Type B pancreatic cell (in vitro differentiated cells): Measurements from ENCODE around the gene SNX21. TPM values are rescaled to one million over a fixed set of nuclear protein-coding genes. Genes with fewer than 3 reads are reported as not detected.

ENCODE experiments used
- DNase-seq: peaks from one replicate; pipeline ENCODE4 v3.0.0; 2021; ENCODE audit warnings: mixed read lengths; ENCODE audit not compliant: unreplicated experiment; ENCODE audit errors: extremely low spot score
- H3K27ac Mint-ChIP-seq: 2 replicates; pipeline ENCODE4 v1.8.0; 2021; ENCODE audit warnings: mild to moderate bottlenecking, mixed read lengths
- H3K27me3 Mint-ChIP-seq: 2 replicates; pipeline ENCODE4 v1.8.0; 2021; ENCODE audit warnings: mixed read lengths
- H3K36me3 Mint-ChIP-seq: 2 replicates; pipeline ENCODE4 v1.8.0; 2021; ENCODE audit warnings: mixed read lengths
- H3K4me1 Mint-ChIP-seq: one replicate; pipeline ENCODE4 v1.8.0; 2021; ENCODE audit warnings: mixed read lengths; ENCODE audit not compliant: unreplicated experiment
- H3K4me3 Mint-ChIP-seq: 2 replicates; pipeline ENCODE4 v1.8.0; 2021; ENCODE audit warnings: mild to moderate bottlenecking, mixed read lengths
- H3K9me3 Mint-ChIP-seq: 2 replicates; pipeline ENCODE4 v1.8.0; 2021; ENCODE audit warnings: mixed read lengths
- total RNA-seq: library from RNA; stranded (reverse); gene quantifications from 2 replicates; pipeline ENCODE4 v1.2.1, GENCODE V29; 2021; ENCODE audit warnings: low replicate concordance
- TF ChIP-seq, protein P1 (sequence below): fragments of 200-600 bp; sonication (generic); conservative IDR thresholded peaks from 2 replicates; pipeline ENCODE4 v1.5.0; 2021; ENCODE audit warnings: antibody characterized with exemption, mild to moderate bottlenecking

SNX21 gene
- total RNA-seq, 1 donor from 2014 or later: 16.4 TPM

DNA sequence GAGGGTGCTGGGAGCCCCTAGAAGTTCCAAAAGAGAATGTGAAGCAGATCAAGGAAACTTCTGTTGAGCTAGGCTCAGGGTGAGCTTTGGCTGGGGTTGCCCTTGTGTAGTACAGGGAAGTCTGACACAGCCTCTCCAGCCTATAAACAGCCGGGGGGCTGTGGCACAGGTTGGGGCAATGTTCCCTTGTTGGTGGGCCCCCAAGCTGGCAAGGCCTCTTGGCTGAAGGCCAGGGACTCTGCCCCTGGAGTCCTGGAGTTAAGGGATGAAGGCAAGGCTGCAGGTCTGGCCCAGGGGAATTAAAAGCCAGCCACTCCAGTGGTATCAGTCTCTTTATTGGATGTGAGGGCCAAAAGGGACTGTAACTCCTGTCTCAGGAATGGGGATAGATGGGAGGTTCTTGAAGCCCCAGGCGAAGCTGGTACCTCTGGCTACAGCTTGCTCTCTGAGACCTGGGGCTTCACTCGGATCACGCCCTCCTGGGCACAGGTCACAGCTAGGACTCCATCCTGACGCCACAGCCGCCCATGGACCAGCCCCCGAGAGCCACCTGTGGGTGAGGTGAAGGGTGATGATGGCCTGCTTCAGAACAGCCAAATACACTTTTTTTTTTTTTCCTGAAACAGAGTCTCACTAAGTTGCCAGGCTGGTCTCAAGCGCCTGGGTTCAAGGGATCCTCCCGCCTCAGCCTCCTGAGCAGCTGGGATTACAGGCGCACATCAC lies 8.0 kb downstream of the SNX21 start:
- no peak overlapping the region for H3K4me3 Mint-ChIP-seq
- H3K4me1 Mint-ChIP-seq: peaks cover 9% of the 10 kb centered on the region
- H3K36me3 Mint-ChIP-seq: peaks cover 4% of the 10 kb centered on the region
- H3K27ac Mint-ChIP-seq: no peak overlapping the region
- no peaks in the 10 kb centered on the region for H3K27me3 Mint-ChIP-seq
- TF ChIP-seq, protein P1, sequence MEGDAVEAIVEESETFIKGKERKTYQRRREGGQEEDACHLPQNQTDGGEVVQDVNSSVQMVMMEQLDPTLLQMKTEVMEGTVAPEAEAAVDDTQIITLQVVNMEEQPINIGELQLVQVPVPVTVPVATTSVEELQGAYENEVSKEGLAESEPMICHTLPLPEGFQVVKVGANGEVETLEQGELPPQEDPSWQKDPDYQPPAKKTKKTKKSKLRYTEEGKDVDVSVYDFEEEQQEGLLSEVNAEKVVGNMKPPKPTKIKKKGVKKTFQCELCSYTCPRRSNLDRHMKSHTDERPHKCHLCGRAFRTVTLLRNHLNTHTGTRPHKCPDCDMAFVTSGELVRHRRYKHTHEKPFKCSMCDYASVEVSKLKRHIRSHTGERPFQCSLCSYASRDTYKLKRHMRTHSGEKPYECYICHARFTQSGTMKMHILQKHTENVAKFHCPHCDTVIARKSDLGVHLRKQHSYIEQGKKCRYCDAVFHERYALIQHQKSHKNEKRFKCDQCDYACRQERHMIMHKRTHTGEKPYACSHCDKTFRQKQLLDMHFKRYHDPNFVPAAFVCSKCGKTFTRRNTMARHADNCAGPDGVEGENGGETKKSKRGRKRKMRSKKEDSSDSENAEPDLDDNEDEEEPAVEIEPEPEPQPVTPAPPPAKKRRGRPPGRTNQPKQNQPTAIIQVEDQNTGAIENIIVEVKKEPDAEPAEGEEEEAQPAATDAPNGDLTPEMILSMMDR: no peak
- DNase-seq: no peak
- no peaks in the 10 kb centered on the region for H3K9me3 Mint-ChIP-seq

- TF ChIP-seq, protein P1: no peak
Observed at GRCh38 chr20:45842169-45842812, 8.7 kb downstream of the SNX21 start.

DNA sequence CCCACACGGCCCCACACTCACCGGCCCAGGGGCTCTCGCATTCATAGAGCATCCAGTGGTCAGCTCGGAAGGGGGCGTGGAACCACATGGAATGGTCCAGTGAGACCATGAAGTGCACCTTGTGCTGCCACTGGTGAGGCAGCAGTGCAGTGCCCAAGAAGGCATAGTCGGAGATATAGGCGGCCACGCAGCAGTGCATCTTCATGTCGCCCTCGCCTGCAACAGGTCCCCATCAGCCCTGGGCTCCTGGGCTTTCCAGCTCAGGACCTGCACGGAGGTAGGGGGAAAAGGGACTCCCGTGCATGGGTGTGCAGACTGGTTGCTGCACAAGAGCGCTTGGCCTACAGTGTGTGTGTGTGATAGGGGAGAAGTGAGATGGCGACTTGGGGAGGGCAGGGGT lies 9.9 kb downstream of the SNX21 start:
- Mint-ChIP-seq H3K27ac (no peak overlapping the region), H3K9me3 (no peaks in the 10 kb centered on the region), H3K4me1 (no peaks in the 10 kb centered on the region), H3K27me3 (no peaks in the 10 kb centered on the region), H3K4me3 (no peak overlapping the region), H3K36me3 (peaks cover 4% of the 10 kb centered on the region)
- TF ChIP-seq, protein P1: no peak
- no peak for DNase-seq

More at GRCh38 chr20:45842169-45842812, 8.7 kb downstream of the SNX21 start:
- Mint-ChIP-seq H3K27me3 (no peaks in the 10 kb centered on the region), H3K9me3 (no peaks in the 10 kb centered on the region), H3K4me1 (peaks cover 2% of the 10 kb centered on the region), H3K27ac (no peak overlapping the region), H3K36me3 (peaks cover 4% of the 10 kb centered on the region), H3K4me3 (no peak overlapping the region)
- no peak for DNase-seq

- TF ChIP-seq, protein P1: no peak
- no peaks in the 10 kb centered on the region for H3K9me3 Mint-ChIP-seq
- DNase-seq: no peak
- H3K27ac Mint-ChIP-seq: no peak overlapping the region
- no peaks in the 10 kb centered on the region for H3K27me3 Mint-ChIP-seq
- H3K4me3 Mint-ChIP-seq: no peak overlapping the region
- H3K36me3 Mint-ChIP-seq: peaks cover 4% of the 10 kb centered on the region
- H3K4me1 Mint-ChIP-seq: no peaks in the 10 kb centered on the region
Observed at GRCh38 chr20:45845452-45845851, 11.9 kb downstream of the SNX21 start.

GRCh38 chr20:45848421-45848820 lies 14.8 kb downstream of the SNX21 start:
- H3K27ac Mint-ChIP-seq: no peak overlapping the region
- no peaks in the 10 kb centered on the region for H3K27me3 Mint-ChIP-seq

More at GRCh38 chr20:45848421-45848820, 14.8 kb downstream of the SNX21 start:
- Mint-ChIP-seq H3K36me3 (peaks cover 4% of the 10 kb centered on the region), H3K9me3 (no peaks in the 10 kb centered on the region), H3K4me3 (no peak overlapping the region), H3K4me1 (no peaks in the 10 kb centered on the region)
- no peak for DNase-seq
- TF ChIP-seq, protein P1: no peak
